ENCODE results near the gene BMI1. TPM values are rescaled to one million over a fixed set of nuclear protein-coding genes. Genes with fewer than 3 reads are reported as not detected.

The BMI1 gene
- total and polyA plus RNA-seq, 7 donors, result 16.3 to 123 (median 58.9) TPM

GRCh38 chr10:22321924-22322640 is 1.2 kb downstream of the BMI1 start:
- DNase-seq, result peak; percentile 74
- Histone ChIP-seq H3K36me3 (peaks cover 0 to 7% (median 0%) of the 10 kb centered on the region in 4 donors), H3K4me1 (peaks cover 0 to 67% (median 54%) of the 10 kb centered on the region in 4 donors), H3K27me3 (peaks cover 0 to 19% (median 0%) of the 10 kb centered on the region in 3 donors), H3K9me3 (no peaks in the 10 kb centered on the region), H3K27ac (peak overlapping the region in 3 of 4 donors; percentile 60 to 67 (median 63)), H3K4me3 (peak overlapping the region; percentile 63 to 88 (median 65))
- intact Hi-C loops (cut with DNase I), result loop anchor here (1.0 to 10.0 kb wide), 5 partner anchors 19 to 790 kb away; partner anchors contain the start of genes MLLT10 and MSRB2
- 1 to 2% methylated on average over 57 of the region's 57 CpGs for WGBS, 2 donors
- no peak for TF ChIP-seq CTCF (IDR thresholded peaks at IDR 0.05)
- peak in 1 of 4 donors; percentile 1 for TF ChIP-seq POLR2AphosphoS5 (IDR thresholded peaks at IDR 0.05)

GRCh38 chr10:22322641-22323160 is 1.8 kb downstream of the BMI1 start:
- peak overlapping the region; percentile 63 to 88 (median 65) for H3K4me3 ChIP-seq
- 48 to 72% methylated on average over 5 of the region's 5 CpGs for WGBS, 2 donors
- DNase-seq, result no peak
- H3K27me3 ChIP-seq, result peaks cover 0 to 19% (median 0%) of the 10 kb centered on the region in 3 donors
- intact Hi-C loops (cut with DNase I), result loop anchor here (5.0 to 10.0 kb wide), 4 partner anchors 115 to 790 kb away; partner anchors contain the start of genes MLLT10 and MSRB2
- H3K27ac ChIP-seq, result no peak overlapping the region
- peaks cover 0 to 61% (median 48%) of the 10 kb centered on the region in 4 donors for H3K4me1 ChIP-seq
- no peaks in the 10 kb centered on the region for H3K9me3 ChIP-seq
- TF ChIP-seq EP300 (IDR thresholded peaks at IDR 0.05) (no peak), CTCF (IDR thresholded peaks at IDR 0.05) (no peak), POLR2A (IDR thresholded peaks at IDR 0.05) (no peak)
- peaks cover 0 to 13% (median 2%) of the 10 kb centered on the region in 4 donors for H3K36me3 ChIP-seq

DNA sequence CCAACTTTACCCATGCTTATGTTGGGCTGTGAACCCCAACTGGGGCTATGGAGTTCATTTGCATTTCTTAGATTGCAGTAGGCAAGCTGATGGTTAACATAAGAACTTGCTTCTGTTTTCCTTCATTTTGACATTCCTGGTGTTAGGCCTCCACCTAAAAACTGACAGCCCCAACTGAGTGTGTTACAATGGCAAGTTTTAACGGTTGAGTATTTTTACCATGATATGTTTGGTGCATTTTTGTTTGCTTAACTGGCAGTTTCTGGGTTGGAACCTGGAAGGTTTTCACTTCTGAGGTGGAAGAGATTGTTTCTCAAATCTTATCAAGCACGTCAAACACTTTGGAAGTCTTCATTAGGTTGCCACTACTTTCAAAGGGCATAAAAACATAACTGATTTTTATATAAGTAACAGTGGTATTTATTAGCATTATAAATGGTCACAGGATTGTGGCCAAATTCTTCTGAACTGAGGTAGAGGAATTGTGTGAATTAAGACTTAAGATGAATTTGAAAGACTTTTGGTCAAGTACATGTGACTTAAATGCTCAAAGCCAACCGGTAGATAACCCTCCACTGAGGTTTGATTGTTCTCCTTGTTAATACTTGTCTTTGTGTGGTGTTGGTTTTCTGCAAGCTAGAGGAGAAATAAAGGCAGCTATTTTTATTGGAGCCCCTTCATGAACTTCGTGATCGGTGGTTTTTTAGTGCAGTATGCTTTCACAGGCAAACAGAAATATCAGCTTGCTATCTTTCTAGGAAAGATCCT is 2.8 kb downstream of the BMI1 start:
- no peak for TF ChIP-seq POLR2AphosphoS5 (IDR thresholded peaks at IDR 0.05)
- no peak for TF ChIP-seq EP300 (IDR thresholded peaks at IDR 0.05)
- no peak for TF ChIP-seq CTCF (IDR thresholded peaks at IDR 0.05)
- no peak for TF ChIP-seq POLR2A (IDR thresholded peaks at IDR 0.05)
- H3K4me1 ChIP-seq, result peaks cover 0 to 51% (median 43%) of the 10 kb centered on the region in 4 donors
- no peak overlapping the region for H3K27ac ChIP-seq
- peak overlapping the region in 1 of 4 donors; percentile 67 for H3K4me3 ChIP-seq
- intact Hi-C loops (cut with DNase I), result loop anchor here (5.0 to 10.0 kb wide), 4 partner anchors 114 to 791 kb away; partner anchors contain the start of genes MLLT10 and MSRB2
- no peak for DNase-seq
- 87% methylated on average over 5 of the region's 5 CpGs for WGBS, 2 donors
- no peaks in the 10 kb centered on the region for H3K9me3 ChIP-seq
- peaks cover 0 to 19% (median 0%) of the 10 kb centered on the region in 3 donors for H3K27me3 ChIP-seq
- peaks cover 0 to 23% (median 2%) of the 10 kb centered on the region in 4 donors for H3K36me3 ChIP-seq

DNA sequence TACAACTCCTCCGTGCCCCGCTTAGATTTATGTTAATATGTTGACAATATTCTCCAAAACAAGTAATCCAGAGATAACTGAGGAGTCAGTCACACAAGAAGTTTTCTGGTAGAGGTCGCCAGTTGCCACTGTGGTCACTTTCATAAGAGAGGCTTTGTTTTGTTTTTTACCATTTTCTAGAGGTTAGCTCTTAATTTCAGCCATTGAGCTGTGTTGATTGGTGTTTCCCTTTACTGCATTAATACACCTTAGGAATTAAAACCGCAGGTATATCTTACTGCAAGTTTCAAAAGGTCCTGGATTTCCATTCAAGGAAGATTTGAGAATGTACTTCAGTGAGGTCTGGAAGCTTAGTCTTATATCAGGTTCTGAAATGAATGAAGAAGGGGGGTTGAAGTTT is 3.5 kb downstream of the BMI1 start:
- H3K4me3 ChIP-seq, result peak overlapping the region in 1 of 4 donors; percentile 59
- no peaks in the 10 kb centered on the region for H3K9me3 ChIP-seq

More for the DNA sequence above, 3.5 kb downstream of the BMI1 start:
- peaks cover 0 to 30% (median 7%) of the 10 kb centered on the region in 4 donors for H3K36me3 ChIP-seq
- no peak overlapping the region for H3K27ac ChIP-seq
- WGBS, 2 donors, result 56 to 67% methylated on average over 4 of the region's 4 CpGs
- peaks cover 0 to 19% (median 0%) of the 10 kb centered on the region in 3 donors for H3K27me3 ChIP-seq
- peaks cover 0 to 46% (median 42%) of the 10 kb centered on the region in 4 donors for H3K4me1 ChIP-seq
- TF ChIP-seq EP300 (IDR thresholded peaks at IDR 0.05) (no peak), POLR2AphosphoS5 (IDR thresholded peaks at IDR 0.05) (no peak), CTCF (IDR thresholded peaks at IDR 0.05) (no peak), POLR2A (IDR thresholded peaks at IDR 0.05) (no peak)
- intact Hi-C loops (cut with DNase I), result loop anchor here (5.0 to 10.0 kb wide), 4 partner anchors 113 to 792 kb away; partner anchors contain the start of genes MLLT10 and MSRB2
- DNase-seq, result no peak

Data from sigmoid colon (tissue), 7 donors.